Measurements from ENCODE around the gene CADPS2.

GRCh38 chr7:122724366-122724765, 161.9 kb downstream of the CADPS2 start:
- TF ChIP-seq POLR2A (IDR thresholded peaks at IDR 0.05) (no peak), CTCF (IDR thresholded peaks at IDR 0.05) (no peak)

Data from body of pancreas (tissue), 4 donors.